HCT116 (cell line): Measurements from ENCODE around the gene MARS1. TPM values are rescaled to one million over a fixed set of nuclear protein-coding genes. Genes with fewer than 3 reads are reported as not detected.
"Not testable (repeated sequence)": the region's sequence is repeated elsewhere in the genome, so short reads cannot be mapped to it uniquely, and the experiment has no call there.

Experiments
- ATAC-seq: fragments of 200-7000 bp; cut with Tn5 transposase; 2 replicates; pipeline ENCODE4 v1.9.1; 2020; ENCODE audit warnings: mild to moderate bottlenecking, moderate library complexity
- BruUV-seq: library from RNA; stranded (reverse); fragments of 400-500 nt; replicated peaks from 2 replicates; lab custom pipeline; 2021; lab: Mats Ljungman, UMichigan
- CTCF ChIA-PET: fragments of 300-600 bp; sonication (Branson Sonifier 250); formaldehyde crosslinking; loops from one replicate; lab custom pipeline; 2021; ENCODE audit warnings: antibody characterized with exemption; lab: Charles Lee
- POLR2A ChIA-PET: fragments of 300-600, 350-600 bp; sonication (Branson Sonifier 250); formaldehyde crosslinking; loops from one replicate; lab custom pipeline; 2021; ENCODE audit warnings: antibody characterized with exemption; lab: Charles Lee
- RAD21 ChIA-PET, 2 experiments: fragments of 300-600 bp; sonication (Branson Sonifier 250); formaldehyde crosslinking; loops; one replicate each; lab custom pipeline; 2023; ENCODE audit warnings: low total read pairs in 2 of 2; ENCODE audit not compliant: uncharacterized antibody in 2 of 2, unreplicated experiment in 2 of 2, low non-redundant PET in 1 of 2; lab: Charles Lee
- DNase-seq: peaks from one replicate; pipeline ENCODE4 v3.0.0-alpha.2; 2010; ENCODE audit warnings: low read depth, low spot score
- H2AFZ ChIP-seq: fragments of 200-600 bp; shearing (Covaris generic), sonication (generic); 2 replicates; pipeline ENCODE4 v1.6.1; 2017; ENCODE audit warnings: low read depth, mixed run types, mixed read lengths, antibody characterized with exemption, low read length; ENCODE audit not compliant: poor library complexity, severe bottlenecking
- H3K27ac ChIP-seq: 2 replicates; pipeline ENCODE4 v1.5.1; 2012; ENCODE audit warnings: low read depth, low read length
- H3K27me3 ChIP-seq: fragments of 200-600 bp; sonication (generic); 2 replicates; pipeline ENCODE4 v1.6.1; 2016; ENCODE audit warnings: mixed run types, low read length, mixed read lengths; ENCODE audit not compliant: insufficient read depth
- H3K36me3 ChIP-seq, 2 experiments: fragments of 200-500 bp in 1 of 2; fragments of 200-600 bp in 1 of 2; sonication (Bioruptor generic) in 1 of 2; sonication (generic) in 1 of 2; 2 replicates each; pipeline versions ENCODE4 v1.5.1 to v1.6.1; 2014 to 2016; ENCODE audit warnings: low read length in 2 of 2, inconsistent platforms in 1 of 2, mixed read lengths in 1 of 2, mixed run types in 1 of 2; ENCODE audit not compliant: insufficient read depth in 2 of 2, control insufficient read depth in 1 of 2
- H3K4me1 ChIP-seq, 2 experiments: fragments of 200-600 bp in 1 of 2; sonication (generic) in 1 of 2; 2 replicates each; pipeline versions ENCODE4 v1.5.1 to v1.6.1; 2012 to 2017; ENCODE audit warnings: low read length in 2 of 2, inconsistent platforms in 1 of 2, mild to moderate bottlenecking in 1 of 2, mixed read lengths in 1 of 2, mixed run types in 1 of 2, moderate library complexity in 1 of 2; ENCODE audit not compliant: insufficient read depth in 2 of 2, control insufficient read depth in 1 of 2
- H3K4me2 ChIP-seq: fragments of 200-600 bp; sonication (generic); 2 replicates; pipeline ENCODE4 v1.6.1; 2017; ENCODE audit warnings: mixed run types, low read length, mixed read lengths
- H3K4me3 ChIP-seq, 2 experiments: fragments of 200-600 bp in 1 of 2; sonication (generic) in 1 of 2; replicated peaks in 1 of 2; 2 replicates each; pipeline ENCODE4 v1.5.1; 2011 to 2016; ENCODE audit warnings: low read length in 2 of 2, control low read depth in 1 of 2, low read depth in 1 of 2, mild to moderate bottlenecking in 1 of 2, mixed read lengths in 1 of 2, mixed run types in 1 of 2
- H3K79me2 ChIP-seq: fragments of 200-600 bp; sonication (generic); 2 replicates; pipeline ENCODE4 v1.6.1; 2017; ENCODE audit warnings: mild to moderate bottlenecking, mixed run types, low read length, moderate library complexity, mixed read lengths; ENCODE audit not compliant: insufficient read depth
- H3K9ac ChIP-seq: fragments of 200-600 bp; sonication (generic); 2 replicates; pipeline ENCODE4 v1.6.1; 2016; ENCODE audit warnings: low read length, mixed read lengths
- H3K9me2 ChIP-seq: fragments of 200-600 bp; sonication (generic), shearing (Covaris generic); 2 replicates; pipeline ENCODE4 v1.6.1; 2017; ENCODE audit warnings: mixed run types, mild to moderate bottlenecking, moderate library complexity; ENCODE audit not compliant: insufficient read depth
- H3K9me3 ChIP-seq, 2 experiments: fragments of 200-500 bp in 1 of 2; fragments of 200-600 bp in 1 of 2; sonication (Bioruptor generic) in 1 of 2; sonication (generic) in 1 of 2; 2 replicates each; pipeline ENCODE4 v1.6.1; 2014 to 2017; ENCODE audit warnings: low read length in 2 of 2, mixed read lengths in 2 of 2, inconsistent platforms in 1 of 2, low read depth in 1 of 2, mild to moderate bottlenecking in 1 of 2, mixed run types in 1 of 2, moderate library complexity in 1 of 2; ENCODE audit not compliant: control insufficient read depth in 1 of 2, insufficient read depth in 1 of 2
- H4K20me1 ChIP-seq: fragments of 200-600 bp; sonication (generic), shearing (Covaris generic); 2 replicates; pipeline ENCODE4 v1.6.1; 2017; ENCODE audit warnings: mixed run types, mild to moderate bottlenecking, moderate library complexity; ENCODE audit not compliant: insufficient read depth
- CEBPB ChIP-seq: IDR thresholded peaks from 2 replicates; pipeline ENCODE4 v1.6.1; 2012; ENCODE audit warnings: low read depth
- EZH2 ChIP-seq: fragments of 200-600 bp; sonication (generic); IDR thresholded peaks from 2 replicates; pipeline ENCODE4 v1.6.1; 2017; ENCODE audit warnings: antibody characterized with exemption, mixed run types
- EZH2phosphoT487 ChIP-seq: fragments of 200-600 bp; IDR thresholded peaks from 2 replicates; pipeline ENCODE4 v1.6.1; 2018; ENCODE audit warnings: antibody characterized with exemption, borderline replicate concordance
- FOSL1 ChIP-seq: IDR thresholded peaks from 2 replicates; pipeline ENCODE4 v1.6.1; 2012; ENCODE audit warnings: low read depth
- JUND ChIP-seq: IDR thresholded peaks from 2 replicates; pipeline ENCODE4 v1.6.1; 2012
- POLR2AphosphoS5 ChIP-seq: IDR thresholded peaks from 2 replicates; pipeline ENCODE4 v1.6.1; 2011; ENCODE audit warnings: mild to moderate bottlenecking, low read depth, low read length, moderate library complexity
- SRF ChIP-seq: IDR thresholded peaks from 2 replicates; pipeline ENCODE4 v1.6.1; 2012; ENCODE audit warnings: low read depth
- TCF7L2 ChIP-seq: IDR thresholded peaks from 2 replicates; pipeline ENCODE4 v1.7.0; 2011; ENCODE audit warnings: borderline replicate concordance, inconsistent platforms; ENCODE audit not compliant: insufficient read depth, insufficient read length; ENCODE audit errors: extremely low read depth
- YY1 ChIP-seq: IDR thresholded peaks from 2 replicates; pipeline ENCODE4 v1.6.1; 2011; ENCODE audit warnings: low read length, low read depth, moderate library complexity, mild to moderate bottlenecking; ENCODE audit not compliant: insufficient replicate concordance; ENCODE audit errors: extremely low read depth
- intact Hi-C: fragments of 100-400 bp; cut with micrococcal nuclease; formaldehyde crosslinking; loops from 2 replicates; pipeline ENCODE4 v1.10.0; 2022
- total RNA-seq: library from RNA; stranded (reverse); gene quantifications from one replicate; pipeline ENCODE4 v1.2.1, GENCODE V29; 2021; ENCODE audit not compliant: unreplicated experiment
- TF ChIP-seq, protein P1 (sequence below): IDR thresholded peaks from 2 replicates; pipeline ENCODE4 v1.6.1; 2011; ENCODE audit warnings: mild to moderate bottlenecking, low read length, moderate library complexity; ENCODE audit not compliant: insufficient replicate concordance; ENCODE audit errors: extremely low read depth
- TF ChIP-seq, protein P2 (sequence below): IDR thresholded peaks from 2 replicates; pipeline ENCODE4 v1.6.1; 2012

Gene MARS1
- total RNA-seq, 1 experiment from 2014 or later = 344 TPM

DNA sequence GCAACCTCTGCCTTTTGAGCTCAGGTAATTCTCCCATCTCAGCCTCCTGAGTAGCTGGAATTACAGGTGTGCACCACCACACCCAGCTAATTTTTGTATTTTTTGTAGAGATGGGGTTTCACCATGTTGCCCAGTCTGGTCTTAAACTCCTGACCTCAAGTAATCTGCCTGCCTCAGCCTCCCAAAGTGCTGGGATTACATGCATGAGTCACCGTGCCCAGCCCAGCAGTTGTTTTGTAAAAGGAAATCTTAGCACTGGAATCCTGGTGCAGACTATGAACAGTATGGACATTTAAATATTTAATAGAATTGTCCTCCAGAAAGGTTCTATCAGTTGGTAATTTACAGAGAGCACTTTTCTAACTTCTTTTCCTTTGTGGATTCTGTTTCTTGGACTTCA, 73.2 kb downstream of the MARS1 start:
- H3K9me2 ChIP-seq, H3K4me3 ChIP-seq, H3K9me3 ChIP-seq, H3K79me2 ChIP-seq, BruUV-seq, intact Hi-C loops, RAD21 ChIA-PET, H3K27ac ChIP-seq, H3K27me3 ChIP-seq, H2AFZ ChIP-seq, H3K9ac ChIP-seq, POLR2A ChIA-PET, H3K36me3 ChIP-seq, H4K20me1 ChIP-seq, DNase-seq: not testable (repeated sequence)
- TF ChIP-seq FOSL1 = peak; percentile 41
- TF ChIP-seq JUND = peak; percentile 45; the same call in 1 of the 2 replicates
- CTCF ChIA-PET = interaction anchor here (1.1 kb wide), 1 partner anchor 22 kb away, joined by 3 read pairs; no protein-coding TSS in a partner anchor
- Histone ChIP-seq H3K4me1 (peaks cover 9 to 16% of the 10 kb centered on the region in 2 experiments), H3K4me2 (peak overlapping the region; percentile 50)
- ATAC-seq = peak; percentile 59

DNA sequence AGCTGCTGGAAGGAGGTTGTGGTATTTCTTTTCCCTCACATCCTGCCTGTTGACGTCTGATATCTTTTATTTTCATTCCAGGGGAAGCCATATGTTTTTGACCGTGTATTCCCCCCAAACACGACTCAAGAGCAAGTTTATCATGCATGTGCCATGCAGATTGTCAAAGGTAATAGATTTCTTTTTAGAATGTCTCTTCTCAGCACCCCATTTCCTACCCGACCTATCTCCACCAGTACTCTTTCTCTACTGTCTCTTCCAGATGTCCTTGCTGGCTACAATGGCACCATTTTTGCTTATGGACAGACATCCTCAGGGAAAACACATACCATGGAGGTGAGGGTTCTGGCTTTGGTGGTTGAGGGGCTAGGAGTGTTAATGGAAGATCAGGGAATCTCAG, 75.5 kb downstream of the MARS1 start:
- Histone ChIP-seq H4K20me1 (no peaks in the 10 kb centered on the region), H2AFZ (no peak overlapping the region), H3K27me3 (no peaks in the 10 kb centered on the region), H3K4me3 (no peak overlapping the region), H3K9ac (no peak overlapping the region), H3K9me3 (no peaks in the 10 kb centered on the region), H3K79me2 (no peaks in the 10 kb centered on the region), H3K36me3 (no peaks in the 10 kb centered on the region; a peak in 1 of 4 replicates), H3K9me2 (no peaks in the 10 kb centered on the region), H3K4me2 (no peak overlapping the region), H3K27ac (no peak overlapping the region), H3K4me1 (peaks cover 9 to 11% of the 10 kb centered on the region in 2 experiments)
- ChIA-PET POLR2A (no interaction called here), RAD21 (no interaction called here), CTCF (no interaction called here)
- no peak for TF ChIP-seq EZH2phosphoT487
- TF ChIP-seq EZH2 = no peak
- TF ChIP-seq SRF = no peak
- TF ChIP-seq, protein P1, sequence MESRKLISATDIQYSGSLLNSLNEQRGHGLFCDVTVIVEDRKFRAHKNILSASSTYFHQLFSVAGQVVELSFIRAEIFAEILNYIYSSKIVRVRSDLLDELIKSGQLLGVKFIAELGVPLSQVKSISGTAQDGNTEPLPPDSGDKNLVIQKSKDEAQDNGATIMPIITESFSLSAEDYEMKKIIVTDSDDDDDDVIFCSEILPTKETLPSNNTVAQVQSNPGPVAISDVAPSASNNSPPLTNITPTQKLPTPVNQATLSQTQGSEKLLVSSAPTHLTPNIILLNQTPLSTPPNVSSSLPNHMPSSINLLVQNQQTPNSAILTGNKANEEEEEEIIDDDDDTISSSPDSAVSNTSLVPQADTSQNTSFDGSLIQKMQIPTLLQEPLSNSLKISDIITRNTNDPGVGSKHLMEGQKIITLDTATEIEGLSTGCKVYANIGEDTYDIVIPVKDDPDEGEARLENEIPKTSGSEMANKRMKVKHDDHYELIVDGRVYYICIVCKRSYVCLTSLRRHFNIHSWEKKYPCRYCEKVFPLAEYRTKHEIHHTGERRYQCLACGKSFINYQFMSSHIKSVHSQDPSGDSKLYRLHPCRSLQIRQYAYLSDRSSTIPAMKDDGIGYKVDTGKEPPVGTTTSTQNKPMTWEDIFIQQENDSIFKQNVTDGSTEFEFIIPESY = no peak
- TF ChIP-seq CEBPB = no peak
- TF ChIP-seq POLR2AphosphoS5 = no peak
- TF ChIP-seq TCF7L2 = no peak
- no peak for TF ChIP-seq JUND
- TF ChIP-seq, protein P2, sequence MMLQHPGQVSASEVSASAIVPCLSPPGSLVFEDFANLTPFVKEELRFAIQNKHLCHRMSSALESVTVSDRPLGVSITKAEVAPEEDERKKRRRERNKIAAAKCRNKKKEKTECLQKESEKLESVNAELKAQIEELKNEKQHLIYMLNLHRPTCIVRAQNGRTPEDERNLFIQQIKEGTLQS = no peak
- no peak for TF ChIP-seq YY1
- BruUV-seq = no TSS peak
- no peak for DNase-seq
- ATAC-seq = no peak
- intact Hi-C loops = no loop called here
